Placental pericyte (primary cell): ENCODE results near the gene NDUFC2. TPM values are rescaled to one million over a fixed set of nuclear protein-coding genes. Genes with fewer than 3 reads are reported as not detected.

Experiments used
- total RNA-seq: library from RNA; depleted of rRNA; stranded (reverse); fragments of >200 nt; gene quantifications from 2 replicates; pipeline ENCODE4 v1.2.3, GENCODE V29; 2012

Gene NDUFC2
- 67.4 and 133 TPM in 2 replicates for total RNA-seq

GRCh38 chr11:78079232-78080083 lies at the start of gene NDUFC2:
Gene NDUFC2 (minus strand): TSS chr11:78079862. CDS start chr11:78079744, 118 bp downstream.

GRCh38 chr11:78063440-78064181 lies 16.1 kb downstream of the NDUFC2 start, which contains the start of gene THRSP:
Gene THRSP (plus strand): TSS chr11:78063861. CDS start chr11:78063882, 21 bp downstream.

GRCh38 chr11:78022397-78023396 lies 57.0 kb downstream of the NDUFC2 start, which contains the start of gene KCTD14:
Gene KCTD14 (minus strand): TSS chr11:78023276. CDS start chr11:78023249, 27 bp downstream.

Other genes with a start within 250 kb of the NDUFC2 start
- 42.5 and 50.7 TPM in 2 replicates for gene INTS4, start 85.2 kb downstream of the NDUFC2 start, total RNA-seq
- 0.44 and 1.7 TPM in 2 replicates for gene KCTD14, start 56.6 kb downstream of the NDUFC2 start, total RNA-seq
- not detected in 2 replicates for gene THRSP, start 16.0 kb downstream of the NDUFC2 start, total RNA-seq
- gene ALG8, start 59.8 kb upstream of the NDUFC2 start, total RNA-seq = 32.6 and 66.6 TPM in 2 replicates
- 11.0 and 13.8 TPM in 2 replicates for gene KCTD21, start 108.8 kb upstream of the NDUFC2 start, total RNA-seq
- 10.1 and 11.3 TPM in 2 replicates for gene USP35, start 109.1 kb upstream of the NDUFC2 start, total RNA-seq